H54 (cell line): ENCODE data around the gene ARF6.
"Not testable (repeated sequence)": the region's sequence is repeated elsewhere in the genome, so short reads cannot be mapped to it uniquely, and the experiment has no call there.

Experiments used
- DNase-seq: peaks from one replicate; pipeline ENCODE4 v3.0.0; 2011; ENCODE audit warnings: low spot score, mixed read lengths; ENCODE audit not compliant: insufficient read length
- FAIRE-seq: peaks from 3 replicates; lab custom pipeline; 2011; peaks lifted over from hg19 to GRCh38; lab: Jason Lieb, UNC
- POLR2A ChIP-seq: IDR thresholded peaks from 2 replicates; pipeline ENCODE4 v1.6.1; 2011; ENCODE audit warnings: low read depth, mild to moderate bottlenecking, low read length

The ARF6 gene

DNA sequence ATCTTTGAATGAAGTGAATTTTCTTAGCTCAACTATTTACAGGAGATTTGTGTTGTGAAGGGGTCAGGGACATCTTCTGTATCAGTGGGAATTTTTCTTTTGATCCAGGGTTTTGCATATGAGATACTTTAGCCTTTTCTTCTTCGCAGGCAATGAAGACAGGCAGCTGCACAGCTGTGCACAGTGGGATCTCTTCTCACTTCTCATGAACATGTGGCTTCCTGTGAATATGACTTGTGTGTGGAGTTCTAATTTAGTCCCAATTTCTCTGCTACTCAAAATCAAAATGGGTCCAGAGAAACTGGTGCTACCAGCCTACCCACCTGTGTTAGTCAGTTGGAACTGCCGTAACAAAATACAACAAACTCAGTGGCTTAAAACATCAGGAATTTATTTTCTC lies 37.8 kb downstream of the ARF6 start:
- DNase-seq (no peak), FAIRE-seq (no peak)
- TF ChIP-seq POLR2A = no peak

GRCh38 chr14:49931523-49931922 lies 38.6 kb downstream of the ARF6 start:
- no peak for TF ChIP-seq POLR2A
- FAIRE-seq (no peak), DNase-seq (no peak)

- TF ChIP-seq POLR2A = no peak
- DNase-seq (no peak), FAIRE-seq (no peak)
Observed at GRCh38 chr14:49933128-49933527, 40.2 kb downstream of the ARF6 start.

- TF ChIP-seq POLR2A = no peak
- DNase-seq = no peak
- FAIRE-seq = no peak
Observed at GRCh38 chr14:49933704-49934103, 40.8 kb downstream of the ARF6 start.

DNA sequence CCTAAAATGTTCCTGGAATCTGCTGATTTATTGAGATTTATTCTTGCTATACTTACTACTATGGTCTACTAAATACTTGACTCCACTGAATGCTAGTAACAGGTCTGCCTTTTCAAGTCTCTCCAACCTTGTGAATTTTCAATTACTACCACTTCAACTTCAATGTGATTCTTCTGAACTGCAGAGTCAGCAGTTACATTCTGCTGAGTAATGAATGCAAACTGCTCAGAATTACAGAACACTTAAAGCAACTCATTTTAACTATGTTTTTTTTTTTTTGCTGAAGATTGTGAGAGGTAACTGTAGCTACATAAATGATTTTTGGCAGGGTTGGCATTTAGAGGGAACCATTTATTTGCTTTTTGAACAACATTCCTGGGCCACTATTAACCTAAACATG lies 41.8 kb downstream of the ARF6 start:
- TF ChIP-seq POLR2A = no peak
- FAIRE-seq (no peak), DNase-seq (no peak)

GRCh38 chr14:49935526-49935925 lies 42.6 kb downstream of the ARF6 start:
- FAIRE-seq (no peak), DNase-seq (no peak)
- no peak for TF ChIP-seq POLR2A

- DNase-seq, FAIRE-seq: not testable (repeated sequence)
Observed at GRCh38 chr14:49936246-49936645, 43.4 kb downstream of the ARF6 start.

- DNase-seq, FAIRE-seq: not testable (repeated sequence)
Observed at GRCh38 chr14:49936882-49937281, 44.0 kb downstream of the ARF6 start.

DNA sequence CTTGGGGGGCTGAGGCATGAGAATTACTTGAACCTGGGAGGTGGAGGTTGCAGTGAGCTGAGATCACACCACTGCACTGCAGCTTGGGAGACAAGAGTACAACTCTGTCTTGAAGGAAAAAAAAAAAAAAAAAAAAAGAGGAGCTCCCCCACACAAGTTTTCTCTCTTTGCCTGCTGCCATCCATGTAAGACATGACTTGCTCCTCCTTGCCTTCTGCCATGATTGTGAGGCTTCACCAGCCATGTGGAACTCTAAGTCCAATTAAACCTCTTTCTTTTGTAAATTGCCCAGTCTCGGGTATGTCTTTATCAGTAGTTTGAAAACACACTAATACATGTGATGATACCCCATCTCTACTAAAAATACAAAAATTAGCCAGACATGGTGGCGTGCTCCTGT lies 46.3 kb downstream of the ARF6 start:
- not testable (repeated sequence) for FAIRE-seq, DNase-seq

- no peak for TF ChIP-seq POLR2A
- no peak for FAIRE-seq
Observed at GRCh38 chr14:49939884-49940510, 47.1 kb downstream of the ARF6 start.

DNA sequence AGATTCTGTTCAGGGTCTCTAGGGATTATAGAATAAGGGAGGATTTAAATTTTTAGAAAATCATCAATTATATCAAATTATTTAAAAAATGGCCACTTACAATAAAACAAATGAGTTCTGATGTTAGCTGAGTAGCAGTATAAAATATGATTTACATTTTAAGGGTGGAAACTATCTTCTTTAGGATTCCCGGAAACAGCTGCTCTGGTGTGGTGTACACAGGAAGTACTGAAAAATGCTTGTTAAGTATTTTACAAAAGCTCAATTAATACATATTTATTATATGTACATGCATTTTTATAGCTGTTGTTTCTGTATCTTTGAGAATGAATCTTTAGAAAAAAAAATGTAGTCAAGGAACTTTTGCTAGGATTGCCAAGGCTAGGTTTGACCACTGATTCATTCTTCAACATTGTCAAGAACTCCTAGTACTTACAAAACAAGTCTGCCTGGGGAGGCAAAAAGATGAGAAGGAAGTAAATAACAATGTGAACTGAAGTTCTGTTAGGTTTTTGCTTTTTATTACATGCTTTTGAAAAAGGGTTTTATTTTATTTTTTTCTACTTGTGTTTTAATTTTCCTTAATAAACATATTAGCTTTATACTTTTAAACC lies 48.0 kb downstream of the ARF6 start:
- FAIRE-seq (no peak), DNase-seq (no peak)
- no peak for TF ChIP-seq POLR2A

More at GRCh38 chr14:49939884-49940510, 47.1 kb downstream of the ARF6 start:
- no peak for DNase-seq

- no peak for TF ChIP-seq POLR2A
- no peak for DNase-seq
- no peak for FAIRE-seq
Observed at GRCh38 chr14:49942090-49942489, 49.2 kb downstream of the ARF6 start.

GRCh38 chr14:49944501-49944900 lies 51.6 kb downstream of the ARF6 start:
- DNase-seq (no peak), FAIRE-seq (no peak)
- TF ChIP-seq POLR2A = no peak

- no peak for DNase-seq
- no peak for FAIRE-seq
- TF ChIP-seq POLR2A = no peak
Observed at GRCh38 chr14:49945448-49946319, 52.8 kb downstream of the ARF6 start.
